SKM-1 treated with dmso at 0.1 percent for 144 hours (cell line): ENCODE results near the gene CACNG7.

Source experiments
- DNase-seq: peaks from one replicate; lab custom pipeline; 2025; ENCODE audit not compliant: unreplicated experiment; lab: John Stamatoyannopoulos, UW

Gene CACNG7

DNA sequence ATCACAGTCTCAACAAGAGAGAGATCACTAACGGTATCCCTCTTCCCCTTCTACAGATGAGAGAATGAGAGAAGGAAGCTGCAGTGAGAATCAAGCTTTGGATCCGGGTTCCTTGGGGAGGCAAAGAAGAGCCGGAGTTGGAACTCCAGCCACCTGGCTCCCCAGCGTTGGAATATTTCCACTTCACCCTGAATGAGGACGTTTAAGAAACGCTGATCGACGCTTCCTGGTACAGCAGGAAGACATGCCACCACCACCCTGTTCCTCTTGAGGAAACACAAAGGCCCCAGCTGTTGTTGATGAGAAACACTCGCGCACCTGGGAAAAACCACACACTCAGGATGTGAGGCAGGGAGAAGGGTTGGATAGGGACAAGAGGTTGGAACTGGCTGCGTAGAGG is 42.4 kb downstream of the CACNG7 start:
- no peak for DNase-seq

DNA sequence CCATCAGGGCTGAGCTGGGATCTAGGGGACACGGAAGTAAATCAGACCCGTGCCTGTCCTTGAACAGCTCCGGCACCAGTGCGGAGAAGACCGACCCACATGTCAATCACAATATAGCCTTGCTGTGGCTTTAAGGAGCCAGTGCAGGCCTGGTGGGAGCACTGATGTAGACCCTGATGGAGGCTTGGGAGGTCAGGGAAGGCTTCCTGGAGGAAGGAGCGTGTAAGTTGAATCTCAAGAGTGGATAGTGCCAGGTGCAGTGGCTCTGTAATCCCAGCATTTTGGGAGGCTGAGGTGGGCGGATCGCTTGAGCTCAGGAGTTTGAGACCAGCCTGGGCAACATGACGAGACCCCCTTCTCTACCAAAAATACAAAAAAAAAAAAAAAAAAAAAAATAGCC is 42.9 kb downstream of the CACNG7 start:
- DNase-seq = no peak

DNA sequence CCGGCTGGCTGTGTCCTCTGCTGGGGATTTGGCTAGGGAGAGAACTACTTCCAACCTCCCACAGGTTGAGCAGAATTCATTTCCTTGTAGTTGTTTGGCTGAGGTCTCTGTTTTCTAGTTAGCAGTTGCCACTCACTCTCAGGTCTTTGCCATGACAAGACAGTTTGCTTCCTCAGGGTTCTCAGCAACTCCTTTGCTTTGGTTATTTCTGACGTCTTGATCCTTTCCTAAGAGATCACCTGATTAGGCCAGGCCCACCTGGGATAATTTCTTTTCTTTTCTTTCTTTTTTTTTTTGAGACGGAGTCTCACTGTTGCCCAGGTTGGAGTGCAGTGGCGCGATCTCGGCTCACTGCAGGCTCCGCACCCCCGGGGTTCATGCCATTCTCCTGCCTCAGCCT is 44.3 kb downstream of the CACNG7 start:
- DNase-seq = no peak

DNA sequence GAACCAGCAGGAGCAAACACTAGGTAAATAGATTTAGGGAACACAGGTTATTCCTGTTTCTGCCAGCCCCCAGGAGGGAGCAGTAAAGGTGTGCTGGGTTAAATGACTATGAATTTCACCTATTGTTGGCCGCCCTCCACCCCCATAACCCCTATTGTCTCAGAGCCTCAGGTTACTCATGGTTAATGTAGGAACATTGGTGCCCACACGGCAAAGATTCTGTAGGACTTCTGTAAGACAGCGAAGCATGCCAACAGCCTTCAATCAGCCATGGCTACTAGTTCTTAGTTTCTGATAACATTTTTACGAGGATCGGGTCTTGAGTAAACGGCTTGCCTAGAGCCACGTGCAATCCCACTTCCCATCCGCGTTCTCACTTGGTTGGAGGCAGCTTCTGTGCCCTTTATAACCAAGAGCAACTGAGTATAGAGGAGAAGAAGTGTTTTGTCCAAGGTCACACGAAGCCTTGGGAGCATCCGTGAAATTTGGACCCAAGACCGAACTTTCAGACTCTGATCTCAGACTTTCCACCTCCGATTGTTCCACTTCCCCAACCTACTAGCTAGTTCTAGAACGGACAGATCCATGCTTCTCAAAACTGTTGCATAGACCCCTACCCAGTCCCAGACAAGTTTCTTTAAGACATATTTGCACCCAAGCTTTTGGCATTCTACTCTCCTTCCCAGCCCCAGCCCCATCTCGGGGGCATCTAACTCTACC is 48.5 kb downstream of the CACNG7 start:
- DNase-seq = no peak

DNA sequence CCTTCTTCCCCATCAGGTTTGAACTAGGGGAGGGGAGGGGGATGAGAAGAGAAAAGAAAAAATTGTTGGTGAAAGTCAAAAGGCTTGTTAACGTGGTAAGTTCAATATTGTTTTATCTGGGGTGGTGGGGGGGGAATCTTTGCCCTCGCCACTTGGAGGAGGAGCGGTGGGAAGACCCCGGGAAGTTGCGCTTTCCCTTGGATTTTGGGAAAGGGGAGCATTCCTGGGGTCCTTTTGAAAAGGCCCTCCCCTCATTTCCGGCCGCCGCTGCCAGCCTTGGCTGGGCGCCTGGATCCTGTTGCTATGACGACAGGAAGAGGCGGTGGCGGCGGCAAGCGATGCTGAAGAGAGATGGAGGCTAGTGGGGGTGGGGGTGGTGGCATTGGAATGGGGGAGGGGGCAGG is 49.1 kb downstream of the CACNG7 start:
- DNase-seq = no peak

- no peak for DNase-seq
Measured at GRCh38 chr19:53958823-53959757, 50.0 kb downstream of the CACNG7 start.

GRCh38 chr19:53960187-53960586 is 51.1 kb downstream of the CACNG7 start:
- DNase-seq = no peak

DNA sequence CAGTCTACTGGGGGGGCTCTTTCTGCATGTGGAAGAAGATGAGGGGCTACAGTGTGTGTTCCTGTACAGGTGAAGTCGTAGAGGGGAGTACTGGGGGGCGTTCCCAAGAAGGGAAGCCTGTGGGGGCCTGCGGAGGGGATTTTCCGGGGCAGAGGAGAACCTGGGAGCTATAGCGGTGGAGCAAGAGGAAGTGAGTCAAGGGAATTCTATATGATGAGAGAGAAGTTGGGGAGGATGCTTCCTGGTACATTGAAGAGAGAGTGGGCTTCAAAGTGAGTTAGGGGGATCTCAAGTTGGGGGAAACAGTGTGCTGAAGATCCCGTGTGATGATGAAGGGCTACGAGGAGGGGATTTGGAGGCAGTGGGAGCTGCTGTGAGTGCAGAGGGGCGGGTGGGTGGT is 51.8 kb downstream of the CACNG7 start:
- DNase-seq = no peak

DNA sequence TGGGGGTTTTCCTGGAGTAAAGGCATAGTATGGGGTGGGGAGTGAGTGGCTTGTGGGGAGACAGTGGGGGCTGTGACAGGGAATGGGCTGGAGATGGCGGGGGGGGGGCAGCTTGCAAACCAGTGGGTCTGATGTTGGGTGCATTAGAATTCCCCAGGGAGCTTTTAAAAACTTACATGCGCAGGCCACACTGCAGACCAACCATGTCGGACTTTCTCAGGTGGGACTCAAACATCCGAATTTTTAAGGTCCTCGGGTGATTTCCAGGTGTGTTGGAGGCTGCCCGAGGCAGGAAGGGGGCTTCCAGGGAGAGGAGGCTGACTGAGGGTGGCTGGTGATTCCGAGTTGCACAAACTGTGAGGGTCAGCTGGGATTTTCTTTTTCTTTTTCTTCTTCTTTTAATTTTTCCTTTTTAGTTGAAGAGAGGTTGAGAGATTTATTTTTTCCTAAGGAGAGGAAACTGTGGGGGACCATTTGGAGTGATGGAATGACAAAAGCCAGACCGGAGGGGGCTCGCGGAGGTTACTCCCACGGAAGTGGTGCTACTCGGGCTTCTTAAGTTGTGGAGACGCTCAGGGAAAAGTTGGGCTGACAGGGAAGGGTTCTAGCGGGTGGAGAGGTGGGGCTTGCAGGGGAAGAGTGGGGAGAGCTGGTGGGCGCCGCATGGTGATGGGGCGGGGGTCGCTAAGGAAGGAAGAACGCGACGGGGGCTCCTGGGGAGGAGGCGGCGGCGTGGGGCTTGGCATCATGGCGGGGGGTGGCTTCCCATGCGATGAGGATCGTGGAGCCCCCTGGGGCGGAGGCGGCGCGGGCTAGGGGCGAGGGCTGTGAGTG is 52.7 kb downstream of the CACNG7 start:
- DNase-seq = no peak

DNA sequence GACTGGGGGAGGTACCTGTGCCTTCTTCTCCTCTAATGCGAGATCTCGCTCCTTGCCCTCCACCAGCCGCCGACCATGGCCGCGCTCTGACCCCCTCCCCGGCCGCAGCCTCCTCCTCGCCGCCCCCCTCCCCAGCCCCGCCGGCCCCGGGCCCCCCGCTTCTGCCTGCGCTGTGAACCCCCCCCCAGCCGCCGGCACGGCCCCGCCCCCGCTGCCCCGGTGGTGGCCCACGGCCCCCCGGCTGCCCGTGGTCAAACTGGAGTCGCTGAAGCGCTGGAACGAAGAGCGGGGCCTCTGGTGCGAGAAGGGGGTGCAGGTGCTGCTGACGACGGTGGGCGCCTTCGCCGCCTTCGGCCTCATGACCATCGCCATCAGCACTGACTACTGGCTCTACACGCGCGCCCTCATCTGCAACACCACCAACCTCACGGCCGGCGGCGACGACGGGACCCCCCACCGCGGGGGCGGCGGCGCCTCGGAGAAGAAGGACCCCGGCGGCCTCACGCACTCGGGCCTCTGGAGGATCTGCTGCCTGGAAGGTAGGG is 53.9 kb downstream of the CACNG7 start, which contains the start of gene CACNG8:
TSS of gene CACNG8 (plus strand) at position 51 of the 545 bp plus-strand sequence.
- DNase-seq = no peak

- no peak for DNase-seq
Measured at GRCh38 chr19:53965091-53965490, 56.0 kb downstream of the CACNG7 start.

DNA sequence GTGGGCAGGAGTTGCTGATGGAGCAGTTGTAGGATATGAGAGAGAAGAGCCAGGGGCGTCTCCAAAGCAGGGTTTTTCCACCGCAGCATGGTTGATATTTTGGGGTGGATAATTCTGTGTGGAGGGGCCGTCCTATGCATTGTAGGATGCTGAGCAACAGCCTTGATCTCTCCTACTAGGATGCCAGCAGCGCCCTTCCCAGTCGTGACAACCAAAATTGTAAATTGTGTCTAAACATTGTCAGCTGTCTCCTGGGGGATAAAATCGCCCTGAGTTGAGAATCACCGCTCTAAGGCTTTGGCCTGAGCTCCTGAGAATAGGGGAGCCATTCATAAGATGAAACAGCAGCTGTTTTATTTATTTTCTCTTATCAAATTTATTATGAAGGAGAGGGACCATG is 57.9 kb downstream of the CACNG7 start:
- no peak for DNase-seq

- DNase-seq = no peak
Measured at GRCh38 chr19:53969366-53969765, 60.3 kb downstream of the CACNG7 start.

- no peak for DNase-seq
Measured at GRCh38 chr19:53971673-53972072, 62.6 kb downstream of the CACNG7 start.

GRCh38 chr19:53977429-53977990 is 68.4 kb downstream of the CACNG7 start:
- peak; percentile 34 for DNase-seq

GRCh38 chr19:53977991-53978731 is 69.1 kb downstream of the CACNG7 start:
- DNase-seq = peak; percentile 43

DNA sequence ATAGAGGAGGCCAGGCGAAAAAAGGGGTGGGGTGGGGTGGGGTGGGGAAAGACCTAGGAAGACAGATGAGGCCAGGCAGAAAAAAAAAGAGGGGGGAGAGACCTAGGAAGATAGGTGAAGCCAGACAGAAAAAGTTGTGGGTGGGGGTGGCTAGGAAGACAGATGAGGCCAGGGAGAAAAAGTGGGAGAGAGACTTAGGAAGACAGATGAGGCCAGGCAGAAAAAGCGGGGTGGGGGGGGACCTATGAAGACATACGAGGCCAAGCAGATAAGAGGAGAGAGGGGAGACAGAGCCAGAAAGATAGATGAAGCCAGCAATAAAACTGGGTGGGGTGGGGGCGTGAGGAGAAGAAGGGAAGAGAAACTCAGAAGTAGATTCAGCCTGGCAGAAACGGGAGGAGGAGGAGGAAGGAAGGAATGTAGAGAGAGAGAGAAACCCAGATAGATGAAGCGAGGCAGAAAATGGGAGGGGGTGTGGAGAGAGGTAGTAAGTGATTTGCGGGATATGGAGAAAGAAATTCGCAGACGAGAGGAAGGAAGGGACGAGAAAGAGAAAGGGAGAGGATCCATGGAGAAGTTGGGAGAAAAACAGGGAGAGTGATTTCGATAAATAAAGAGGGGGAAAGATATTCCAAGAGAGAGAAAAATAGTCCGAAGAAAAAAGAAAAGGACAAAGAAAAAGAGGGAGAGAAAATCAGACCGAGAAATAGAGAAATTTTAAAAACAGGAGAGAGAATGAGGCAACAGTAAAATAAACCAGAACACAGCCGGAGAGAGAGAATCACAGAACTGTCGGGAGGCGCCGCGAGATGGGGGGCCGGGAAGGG is 70.1 kb downstream of the CACNG7 start:
- no peak for DNase-seq

DNA sequence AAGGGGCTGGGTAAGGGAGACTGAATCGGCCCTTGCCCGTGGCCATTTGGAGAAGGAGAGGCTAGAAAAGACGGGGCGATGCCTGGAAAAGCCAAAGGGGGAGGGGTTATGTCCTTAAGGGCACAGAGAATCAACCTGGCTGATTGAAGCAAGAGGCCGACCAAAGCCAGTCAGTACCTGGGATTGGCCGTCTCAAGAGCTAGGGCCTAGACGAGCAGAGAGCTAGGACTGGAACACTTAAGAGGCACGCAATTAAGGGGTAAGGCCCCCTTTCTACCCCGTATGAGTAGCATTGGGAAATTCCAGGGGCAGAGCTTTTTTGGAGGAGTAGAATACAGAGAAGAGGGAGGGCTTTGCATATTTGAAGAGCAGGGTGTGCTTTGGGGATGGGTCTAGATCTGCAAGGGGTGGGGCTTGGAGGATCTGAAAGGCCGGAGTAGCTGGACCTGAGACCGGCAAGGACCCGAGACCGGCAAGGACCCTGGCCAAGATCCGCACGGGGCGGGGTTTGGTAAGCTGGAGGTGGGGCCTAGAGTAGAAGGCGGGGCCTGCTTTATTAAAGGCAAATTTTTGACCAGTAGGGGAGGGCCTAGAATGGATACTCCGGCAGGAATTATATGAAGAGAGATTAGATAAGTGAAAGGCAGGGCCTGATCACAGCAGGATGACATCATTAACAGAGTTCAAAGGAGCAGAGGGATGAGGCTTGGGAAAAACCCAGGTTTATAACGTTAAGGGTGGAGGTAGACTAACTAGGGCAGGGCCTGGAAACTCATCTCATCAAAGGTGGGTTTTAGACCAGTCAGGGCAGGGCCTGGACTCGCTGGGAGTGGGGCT is 71.7 kb downstream of the CACNG7 start:
- no peak for DNase-seq
